Prostate gland (tissue), 2 donors: ENCODE data around the gene TSPAN3. TPM values are rescaled to one million over a fixed set of nuclear protein-coding genes. Genes with fewer than 3 reads are reported as not detected.

Experiments
- DNase-seq: peaks from one replicate; pipeline ENCODE4 v3.0.0-alpha.2; 2019; ENCODE audit warnings: low spot score
- H3K27ac ChIP-seq, 2 donors: fragments of 200-600 bp; sonication (generic); 2 replicates each; pipeline ENCODE4 v1.5.1; 2017 to 2019
- H3K27me3 ChIP-seq: fragments of 200-600 bp; sonication (generic); replicated peaks from 2 replicates; pipeline ENCODE4 v1.5.1; 2019; ENCODE audit not compliant: insufficient read depth
- H3K36me3 ChIP-seq, 2 donors: fragments of 200-600 bp; sonication (generic); 1 replicate in 1 of 2; 2 replicates in 1 of 2; pipeline versions ENCODE4 v1.5.1 to v1.8.1; 2017 to 2019
- H3K4me1 ChIP-seq: fragments of 200-600 bp; sonication (generic); replicated peaks from 2 replicates; pipeline ENCODE4 v1.5.1; 2019
- H3K4me3 ChIP-seq, 2 donors: fragments of 200-600 bp; sonication (generic); 2 replicates each; pipeline ENCODE4 v1.5.1; 2017 to 2019
- H3K9me3 ChIP-seq: fragments of 200-600 bp; sonication (generic); 2 replicates; pipeline ENCODE4 v1.5.1; 2017
- POLR2A ChIP-seq: fragments of 450-650 bp; IDR thresholded peaks from one replicate; pipeline ENCODE4 v1.6.1; 2016; ENCODE audit warnings: antibody characterized with exemption, mild to moderate bottlenecking
- POLR2AphosphoS5 ChIP-seq: sonication (generic); formaldehyde crosslinking; IDR thresholded peaks from one replicate; pipeline ENCODE4 v1.6.1; 2017; ENCODE audit warnings: antibody characterized with exemption
- WGBS: methylation state at CpG from one replicate; pipeline ENCODE4 v1.1.5; 2018; 5-methylcytosine and 5-hydroxymethylcytosine counted together
- intact Hi-C: fragments of 100-400 bp; cut with DNase I; formaldehyde crosslinking; loops from one replicate; pipeline ENCODE4 v1.14.2; 2022
- total RNA-seq, 2 donors: library from RNA; depleted of rRNA; stranded (reverse); fragments of >200 nt; gene quantifications; one replicate each; pipeline ENCODE4 v1.1.0, GENCODE V29; 2016
- TF ChIP-seq, protein P1 (sequence below), 4 experiments: fragments of 200-600 bp in 2 of 4; fragments of 450-650 bp in 2 of 4; sonication (generic) in 2 of 4; IDR thresholded peaks; 1 replicate in 3 of 4; 2 replicates in 1 of 4; pipeline ENCODE4 v1.5.1; 2016 to 2019; ENCODE audit warnings: antibody characterized with exemption in 4 of 4, mild to moderate bottlenecking in 2 of 4, moderate library complexity in 2 of 4

Gene TSPAN3
- total RNA-seq, 2 donors from 2014 or later, result 234 to 238 TPM

DNA sequence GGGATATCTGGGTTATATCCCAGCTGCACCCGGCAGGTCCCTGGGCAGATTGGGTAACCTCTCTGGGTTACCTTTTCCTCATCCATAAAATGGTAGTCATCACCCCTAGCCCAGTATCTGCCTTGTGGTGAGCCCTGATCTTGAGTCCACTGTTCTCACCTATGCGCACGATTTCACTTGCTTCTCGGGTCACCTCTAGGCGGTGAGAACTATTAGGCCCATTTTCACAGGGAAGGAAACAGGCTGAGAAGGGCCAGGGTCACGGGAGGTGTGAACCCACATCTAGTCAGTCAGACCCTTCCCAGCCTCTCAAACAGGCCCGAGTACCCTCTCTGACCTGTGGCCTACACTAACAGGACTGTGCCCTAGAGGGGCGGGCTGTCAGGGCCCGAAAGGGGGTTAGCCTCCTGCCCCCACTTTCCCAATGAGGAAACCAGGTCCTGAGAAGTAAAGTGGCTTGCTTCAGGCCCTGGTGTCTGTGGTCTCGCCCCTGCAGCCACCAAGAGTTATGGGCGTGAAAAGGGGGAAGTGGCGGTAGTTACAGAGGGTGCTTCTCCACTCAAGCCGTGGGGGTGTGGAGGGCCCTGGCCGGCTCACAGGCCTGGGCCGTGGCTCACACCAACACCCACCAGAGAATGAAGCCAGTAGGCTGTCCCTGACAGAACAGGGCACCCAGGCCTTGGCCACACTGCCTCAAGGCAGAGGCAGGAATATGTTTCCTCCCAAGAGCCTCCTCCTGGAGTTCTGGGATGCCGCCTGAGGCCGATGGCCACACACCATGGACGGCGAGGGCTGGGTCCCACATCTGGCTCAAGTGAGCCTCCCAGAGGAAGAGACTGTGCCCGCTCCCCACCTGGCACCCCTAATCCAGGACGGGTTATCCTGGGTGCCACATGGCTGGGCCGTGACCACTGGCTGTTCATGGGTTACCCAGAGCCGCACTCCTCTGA is 56.5 kb downstream of the TSPAN3 start:
- WGBS, result 88% methylated on average over 23 of the region's 23 CpGs
- Histone ChIP-seq H3K4me1 (no peaks in the 10 kb centered on the region), H3K36me3 (no peaks in the 10 kb centered on the region), H3K9me3 (no peaks in the 10 kb centered on the region), H3K27ac (no peak overlapping the region), H3K27me3 (no peaks in the 10 kb centered on the region), H3K4me3 (no peak overlapping the region)
- intact Hi-C loops, result no loop called here
- DNase-seq, result no peak
- no peak for TF ChIP-seq POLR2AphosphoS5
- TF ChIP-seq, protein P1, sequence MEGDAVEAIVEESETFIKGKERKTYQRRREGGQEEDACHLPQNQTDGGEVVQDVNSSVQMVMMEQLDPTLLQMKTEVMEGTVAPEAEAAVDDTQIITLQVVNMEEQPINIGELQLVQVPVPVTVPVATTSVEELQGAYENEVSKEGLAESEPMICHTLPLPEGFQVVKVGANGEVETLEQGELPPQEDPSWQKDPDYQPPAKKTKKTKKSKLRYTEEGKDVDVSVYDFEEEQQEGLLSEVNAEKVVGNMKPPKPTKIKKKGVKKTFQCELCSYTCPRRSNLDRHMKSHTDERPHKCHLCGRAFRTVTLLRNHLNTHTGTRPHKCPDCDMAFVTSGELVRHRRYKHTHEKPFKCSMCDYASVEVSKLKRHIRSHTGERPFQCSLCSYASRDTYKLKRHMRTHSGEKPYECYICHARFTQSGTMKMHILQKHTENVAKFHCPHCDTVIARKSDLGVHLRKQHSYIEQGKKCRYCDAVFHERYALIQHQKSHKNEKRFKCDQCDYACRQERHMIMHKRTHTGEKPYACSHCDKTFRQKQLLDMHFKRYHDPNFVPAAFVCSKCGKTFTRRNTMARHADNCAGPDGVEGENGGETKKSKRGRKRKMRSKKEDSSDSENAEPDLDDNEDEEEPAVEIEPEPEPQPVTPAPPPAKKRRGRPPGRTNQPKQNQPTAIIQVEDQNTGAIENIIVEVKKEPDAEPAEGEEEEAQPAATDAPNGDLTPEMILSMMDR (IDR thresholded peaks at IDR 0.05), result no peak
- TF ChIP-seq POLR2A, result no peak

DNA sequence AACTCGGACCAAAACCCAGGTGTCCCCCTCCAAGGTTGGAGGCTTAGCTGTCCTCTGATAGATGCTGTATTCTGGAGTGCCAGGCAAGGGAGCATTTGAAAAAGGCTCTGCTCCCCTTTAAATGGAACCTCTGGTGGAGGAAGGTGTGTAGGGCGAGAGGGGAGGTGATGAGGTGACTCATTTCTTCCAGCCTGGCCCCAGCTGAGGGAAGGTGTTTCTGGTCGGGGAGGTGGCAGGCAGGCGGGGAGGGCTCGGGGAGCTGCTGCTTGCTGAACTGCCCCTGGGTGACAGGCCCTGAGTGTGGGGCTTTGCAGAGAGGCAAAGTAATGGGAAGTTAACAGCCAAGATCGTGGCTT is 57.2 kb downstream of the TSPAN3 start:
- H3K27me3 ChIP-seq, result no peaks in the 10 kb centered on the region
- H3K9me3 ChIP-seq, result no peaks in the 10 kb centered on the region
- DNase-seq, result no peak
- H3K36me3 ChIP-seq, result no peaks in the 10 kb centered on the region
- TF ChIP-seq POLR2AphosphoS5 (no peak), POLR2A (no peak)
- intact Hi-C loops, result no loop called here
- WGBS, result 68% methylated on average over 6 of the region's 6 CpGs
- no peak overlapping the region for H3K4me3 ChIP-seq
- H3K4me1 ChIP-seq, result no peaks in the 10 kb centered on the region
- H3K27ac ChIP-seq, result no peak overlapping the region

DNA sequence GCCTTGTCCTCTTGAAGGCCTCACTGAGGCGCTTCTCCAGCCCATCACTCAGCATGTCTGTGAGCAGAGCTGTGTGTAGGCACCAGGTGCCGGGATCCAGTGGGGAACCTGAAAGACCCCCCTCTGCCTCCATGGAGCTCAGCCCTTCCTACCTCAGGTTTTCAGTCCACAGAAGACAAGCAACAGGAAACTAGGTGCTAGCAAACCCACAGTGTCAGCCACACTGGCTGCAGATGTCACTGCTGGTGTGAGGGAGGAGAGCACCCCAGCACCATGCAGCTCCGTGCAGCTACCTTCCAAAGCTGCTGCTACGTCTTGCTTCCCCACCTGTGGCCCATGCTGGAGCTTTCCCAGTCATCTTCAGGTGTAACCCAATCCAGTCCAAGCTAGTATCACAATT is 58.0 kb downstream of the TSPAN3 start:
- no peak for DNase-seq
- TF ChIP-seq POLR2AphosphoS5 (no peak), POLR2A (no peak)
- TF ChIP-seq, protein P1 (IDR thresholded peaks at IDR 0.05), result no peak
- Histone ChIP-seq H3K36me3 (no peaks in the 10 kb centered on the region), H3K27me3 (no peaks in the 10 kb centered on the region), H3K9me3 (no peaks in the 10 kb centered on the region), H3K4me3 (no peak overlapping the region), H3K4me1 (no peaks in the 10 kb centered on the region), H3K27ac (no peak overlapping the region)
- 72% methylated on average over 4 of the region's 4 CpGs for WGBS
- intact Hi-C loops, result no loop called here

DNA sequence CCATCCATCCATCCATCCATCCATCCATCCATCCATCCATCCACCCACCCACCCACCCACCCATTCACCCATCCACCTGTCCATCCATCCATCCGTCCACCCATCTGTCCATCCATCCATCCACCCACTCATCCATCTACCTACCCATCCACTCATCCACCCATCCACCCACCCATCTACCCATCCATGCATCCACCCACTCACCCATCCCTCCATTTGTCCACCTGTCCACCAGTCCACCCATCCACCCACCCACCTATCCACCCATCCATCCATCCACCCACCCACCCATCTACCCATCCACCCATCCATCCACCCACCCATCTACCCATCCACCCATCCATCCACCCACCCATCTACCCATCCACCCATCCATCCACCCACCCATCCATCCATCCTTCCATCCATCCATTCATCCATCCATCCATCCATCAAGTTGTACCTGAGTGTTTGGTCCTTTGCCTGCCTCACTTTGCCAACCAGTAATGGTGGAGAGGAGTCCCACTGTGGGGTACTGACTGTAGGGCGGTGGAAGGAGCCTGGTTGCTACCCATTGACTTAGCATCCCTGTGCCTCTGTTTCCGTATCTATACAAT is 58.7 kb downstream of the TSPAN3 start:
- intact Hi-C loops, result no loop called here
- H3K36me3 ChIP-seq, result no peaks in the 10 kb centered on the region
- TF ChIP-seq, protein P1 (IDR thresholded peaks at IDR 0.05), result no peak
- TF ChIP-seq POLR2A (no peak), POLR2AphosphoS5 (no peak)

DNA sequence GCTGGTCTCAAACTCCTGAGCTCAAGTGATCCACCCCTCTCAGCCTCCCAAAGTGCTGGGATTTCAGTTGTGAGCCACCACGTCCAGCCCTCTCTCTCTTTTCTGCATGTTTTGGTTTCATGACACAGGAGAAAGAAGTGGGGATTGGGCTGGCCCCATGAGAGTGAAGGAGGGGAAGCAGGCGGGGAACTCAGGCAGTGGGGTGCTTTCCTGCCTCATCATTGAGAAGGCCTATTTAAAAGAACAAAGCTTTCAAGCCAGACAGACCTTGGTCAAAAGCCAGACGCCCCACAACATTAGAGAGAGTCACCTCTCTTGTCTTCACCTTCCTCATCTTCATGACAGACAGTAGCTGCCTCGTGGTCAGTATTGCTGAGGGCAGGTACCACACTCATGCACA is 60.1 kb downstream of the TSPAN3 start:
- Histone ChIP-seq H3K36me3 (no peaks in the 10 kb centered on the region), H3K27me3 (no peaks in the 10 kb centered on the region), H3K4me1 (no peaks in the 10 kb centered on the region), H3K9me3 (no peaks in the 10 kb centered on the region), H3K4me3 (no peak overlapping the region), H3K27ac (no peak overlapping the region)
- WGBS, result 69% methylated on average over 4 of the region's 4 CpGs
- no peak for DNase-seq
- TF ChIP-seq POLR2A (no peak), POLR2AphosphoS5 (no peak)
- TF ChIP-seq, protein P1 (IDR thresholded peaks at IDR 0.05), result no peak
- intact Hi-C loops, result no loop called here

More for the DNA sequence above, 58.7 kb downstream of the TSPAN3 start:
- no peaks in the 10 kb centered on the region for H3K9me3 ChIP-seq
- WGBS, result 94% methylated on average over 3 of the region's 3 CpGs
- H3K27me3 ChIP-seq, result no peaks in the 10 kb centered on the region
- no peak overlapping the region for H3K4me3 ChIP-seq
- no peak for DNase-seq
- no peak overlapping the region for H3K27ac ChIP-seq
- no peaks in the 10 kb centered on the region for H3K4me1 ChIP-seq
